IPS-18c (cell line): ENCODE data around the gene TMEM127.
"Not testable (repeated sequence)": the region's sequence is repeated elsewhere in the genome, so short reads cannot be mapped to it uniquely, and the experiment has no call there.

Source experiments
- H3K4me3 ChIP-seq: 2 replicates; pipeline ENCODE4 v1.7.0; 2013; ENCODE audit warnings: low read depth, mild to moderate bottlenecking, low read length, moderate library complexity; ENCODE audit not compliant: insufficient read depth
- H3K9me3 ChIP-seq: one replicate; pipeline ENCODE4 v1.6.1; 2013; ENCODE audit warnings: mild to moderate bottlenecking, low read length, moderate library complexity; ENCODE audit not compliant: control insufficient read depth, insufficient read depth

The TMEM127 gene, protein sequence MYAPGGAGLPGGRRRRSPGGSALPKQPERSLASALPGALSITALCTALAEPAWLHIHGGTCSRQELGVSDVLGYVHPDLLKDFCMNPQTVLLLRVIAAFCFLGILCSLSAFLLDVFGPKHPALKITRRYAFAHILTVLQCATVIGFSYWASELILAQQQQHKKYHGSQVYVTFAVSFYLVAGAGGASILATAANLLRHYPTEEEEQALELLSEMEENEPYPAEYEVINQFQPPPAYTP

DNA sequence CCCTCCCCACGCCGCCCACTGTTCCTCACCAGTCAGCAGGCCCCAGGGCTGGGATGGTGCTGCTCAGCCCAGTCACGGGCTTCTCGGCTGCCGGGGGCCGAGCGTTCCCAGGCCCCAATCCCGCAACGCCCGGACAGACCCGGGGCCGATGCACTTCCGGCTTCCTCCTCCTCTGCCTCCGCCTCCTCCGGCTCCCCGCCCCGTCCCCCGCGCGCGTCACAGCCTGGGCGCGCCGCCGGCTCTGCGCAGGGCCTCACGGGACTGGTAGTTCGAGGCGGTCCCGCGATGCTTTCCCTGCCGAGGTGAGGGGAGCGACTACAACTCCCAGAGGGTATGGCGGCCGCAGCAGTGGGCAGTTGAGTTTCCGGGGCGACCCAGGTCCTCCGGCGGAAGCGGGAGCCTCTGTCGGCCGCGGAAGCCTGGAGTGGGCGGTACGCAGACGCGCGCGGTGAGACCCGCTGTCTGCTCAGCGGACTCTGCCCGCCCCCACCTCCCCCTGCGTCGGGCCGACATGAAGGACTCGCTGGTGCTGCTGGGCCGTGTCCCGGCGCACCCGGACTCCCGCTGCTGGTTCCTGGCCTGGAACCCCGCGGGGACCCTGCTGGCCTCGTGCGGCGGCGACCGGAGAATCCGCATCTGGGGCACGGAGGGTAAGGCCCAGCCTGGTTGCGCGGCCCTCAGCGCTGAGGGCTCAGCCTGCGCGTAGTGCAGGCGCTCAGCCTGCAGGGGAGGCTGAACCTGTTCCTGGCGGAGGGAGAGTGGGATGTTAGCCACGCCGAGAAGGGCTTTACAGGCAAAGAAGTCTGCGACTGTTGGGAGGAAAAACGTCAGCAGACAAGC is at the start of gene TMEM127, which contains the start of gene CIAO1:
Gene TMEM127 (minus strand): TSS at position 158 of the 840 bp plus-strand sequence. CDS start 616 bp downstream, outside the sequence.
Gene CIAO1 (plus strand): TSS at position 386 of the 840 bp plus-strand sequence. CDS start 126 bp downstream, at position 512.
- peaks cover 2% of the 10 kb centered on the region for H3K9me3 ChIP-seq
- peak within 1 kb of the TSS; percentile 99 for H3K4me3 ChIP-seq

DNA sequence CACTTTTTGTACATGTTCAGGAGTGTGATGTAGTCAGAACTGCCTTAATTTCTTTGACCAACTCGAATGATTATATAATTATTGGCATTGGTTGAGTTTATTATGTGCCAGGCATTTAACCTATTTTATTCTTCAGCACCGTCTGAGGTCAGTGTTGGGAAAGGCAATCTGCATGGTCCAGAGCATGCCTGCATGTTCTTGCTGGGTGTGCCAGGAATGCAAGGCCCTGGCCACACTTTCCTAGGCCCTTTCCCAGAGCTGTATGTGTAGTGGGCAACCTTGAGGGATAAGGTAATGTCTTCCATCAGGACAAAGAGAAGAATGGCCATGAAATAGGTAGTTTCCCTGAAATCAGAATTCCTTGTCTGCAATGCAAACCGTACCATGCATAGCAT is 49.2 kb upstream of the TMEM127 start:
- H3K4me3 ChIP-seq, result no peak overlapping the region
- H3K9me3 ChIP-seq, result no peaks in the 10 kb centered on the region

DNA sequence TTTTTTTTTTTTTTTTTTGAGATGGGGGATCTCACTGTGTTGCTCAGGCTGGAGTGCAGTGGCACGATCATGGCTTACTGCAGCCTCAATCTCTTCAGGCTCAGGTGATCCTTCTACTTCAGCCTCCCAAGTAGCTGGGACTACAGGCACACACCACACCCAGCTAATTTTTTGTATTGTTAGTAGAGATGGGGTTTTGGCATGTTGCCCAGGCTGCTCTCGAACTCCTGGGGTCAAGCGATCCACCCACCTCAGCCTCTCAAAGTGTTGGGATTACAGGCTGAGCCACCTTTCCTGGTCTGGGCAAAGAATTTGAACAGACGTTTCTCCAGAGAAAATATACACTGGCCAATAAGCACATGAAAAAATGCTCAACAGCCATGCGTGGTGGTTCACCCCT is 42.5 kb upstream of the TMEM127 start:
- Histone ChIP-seq H3K9me3 (no peaks in the 10 kb centered on the region), H3K4me3 (no peak overlapping the region)

DNA sequence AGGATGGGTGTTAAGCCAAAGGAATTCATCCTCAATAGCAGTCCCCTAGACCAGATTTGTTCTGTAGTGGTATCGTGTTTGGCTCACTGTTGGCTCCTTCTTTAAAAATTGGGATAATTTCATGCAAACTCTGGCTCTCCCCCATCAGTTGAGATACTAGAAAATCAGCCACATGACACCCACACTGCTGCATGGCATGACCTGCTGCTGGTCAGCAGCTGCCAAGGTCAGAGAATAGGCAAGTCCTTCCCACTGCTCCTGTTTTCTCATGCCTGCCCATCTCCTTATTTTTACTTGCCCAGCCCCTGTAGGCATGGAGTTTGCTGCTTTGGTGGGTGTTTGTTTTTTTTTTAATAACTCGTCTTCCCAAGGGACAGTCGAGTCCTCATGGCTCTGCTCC is 40.6 kb upstream of the TMEM127 start:
- H3K9me3 ChIP-seq, result no peaks in the 10 kb centered on the region

DNA sequence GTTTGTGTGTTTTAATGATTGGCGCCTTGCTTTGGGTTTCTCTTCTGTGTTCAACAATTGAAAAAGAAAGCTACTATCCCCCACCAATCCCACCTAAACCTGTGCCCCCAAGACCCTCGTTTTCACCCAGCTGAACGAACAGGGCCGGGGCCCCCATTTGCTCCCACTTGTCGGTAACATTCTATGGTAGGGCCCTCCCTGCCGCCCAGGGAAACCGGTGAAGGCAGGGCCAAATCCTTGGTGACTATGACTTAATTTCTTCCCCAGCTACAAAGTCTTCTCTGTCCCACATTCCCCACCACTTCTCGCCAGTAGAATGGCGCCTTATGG is 40.1 kb upstream of the TMEM127 start:
- peak overlapping the region; percentile 90 for H3K4me3 ChIP-seq
- H3K9me3 ChIP-seq, result no peaks in the 10 kb centered on the region

More for the DNA sequence above, 40.6 kb upstream of the TMEM127 start:
- peak overlapping the region; percentile 90 for H3K4me3 ChIP-seq

DNA sequence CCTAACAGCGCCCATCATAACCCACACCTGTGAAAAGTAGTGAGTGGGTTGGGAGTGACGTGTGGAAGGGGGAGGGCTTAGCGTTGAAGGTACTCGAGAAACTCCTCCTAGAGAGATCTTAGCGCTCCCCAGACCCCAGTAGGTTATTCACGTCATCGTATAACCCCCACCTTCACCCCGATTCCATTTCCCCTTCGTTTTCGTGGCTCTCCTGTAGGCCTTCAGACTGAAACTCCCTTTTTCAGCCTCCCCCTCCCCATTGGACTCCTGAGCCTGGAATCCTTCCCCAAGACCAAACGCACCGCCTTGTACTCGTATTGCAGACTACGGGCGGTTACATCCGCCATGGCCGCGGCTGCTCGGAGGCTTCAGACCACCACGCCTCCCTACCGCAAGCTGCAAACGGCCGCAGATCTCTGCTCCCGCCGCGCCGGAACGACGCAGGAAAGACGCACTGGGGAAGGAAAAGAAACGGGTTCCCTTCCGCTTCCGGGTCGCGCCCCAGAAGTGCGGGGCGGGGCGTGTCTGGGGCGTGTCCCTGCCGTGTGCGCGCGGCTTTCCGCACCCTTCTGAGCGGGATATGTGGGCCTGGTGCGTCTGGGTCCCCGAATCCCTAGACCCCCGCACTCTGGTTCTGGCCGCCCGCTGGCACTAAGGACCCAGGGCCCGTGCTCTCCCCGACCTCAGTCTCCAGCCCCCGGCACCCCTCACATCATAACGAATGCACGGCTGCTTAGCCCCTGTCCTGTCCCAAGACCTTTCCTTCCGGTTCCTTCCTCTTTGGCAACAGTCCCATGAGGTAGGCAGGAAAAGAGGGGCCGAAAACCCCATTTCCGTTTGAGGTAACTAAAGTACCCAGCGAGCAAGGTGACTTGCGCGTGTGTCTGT is 39.5 kb upstream of the TMEM127 start, which contains the start of gene SNRNP200:
Gene SNRNP200 (minus strand): TSS at position 456 of the 888 bp plus-strand sequence. CDS start 109 bp downstream, at position 347.
- Histone ChIP-seq H3K4me3 (peak within 1 kb of the TSS; percentile 90), H3K9me3 (no peaks in the 10 kb centered on the region)

DNA sequence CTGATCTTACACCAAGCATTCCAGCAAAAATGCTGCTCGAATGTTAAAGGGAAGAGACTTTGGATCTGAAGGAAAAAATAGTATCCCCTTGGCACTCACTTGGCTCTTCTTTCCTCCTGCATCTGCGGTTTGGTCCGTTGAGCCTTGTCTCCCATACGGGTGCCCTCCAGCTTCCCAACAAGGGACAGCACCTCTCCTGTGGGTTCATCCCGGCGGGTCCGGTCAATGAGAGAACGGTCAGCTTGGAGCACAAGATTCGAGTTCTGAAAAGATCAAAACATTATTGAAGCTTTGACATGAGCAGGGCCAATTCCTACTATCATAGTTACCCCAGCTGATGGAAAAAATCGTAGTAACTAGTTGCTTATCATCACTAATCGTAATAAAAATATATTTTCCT is 38.8 kb upstream of the TMEM127 start:
- Histone ChIP-seq H3K9me3 (no peaks in the 10 kb centered on the region), H3K4me3 (peak overlapping the region; percentile 90)

DNA sequence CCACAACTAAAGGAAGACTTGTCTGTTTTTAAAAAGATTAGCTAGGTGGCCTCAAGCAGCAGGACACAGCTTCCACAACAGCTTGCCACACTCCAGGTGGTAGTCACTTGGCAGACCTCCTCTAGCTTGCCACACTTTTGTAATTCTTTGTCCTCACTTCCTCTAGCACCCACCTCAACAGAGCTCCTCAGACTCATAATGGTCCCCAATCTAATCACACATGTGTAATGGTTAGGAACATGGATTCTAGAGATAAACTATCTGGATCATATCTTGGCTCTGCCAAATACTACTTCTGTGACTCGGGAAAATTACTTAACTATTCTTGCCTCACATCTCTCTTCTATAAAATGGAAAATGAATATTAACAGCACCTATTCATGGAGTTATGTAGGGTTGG is 36.1 kb upstream of the TMEM127 start:
- H3K9me3 ChIP-seq, result no peaks in the 10 kb centered on the region
- no peak overlapping the region for H3K4me3 ChIP-seq

DNA sequence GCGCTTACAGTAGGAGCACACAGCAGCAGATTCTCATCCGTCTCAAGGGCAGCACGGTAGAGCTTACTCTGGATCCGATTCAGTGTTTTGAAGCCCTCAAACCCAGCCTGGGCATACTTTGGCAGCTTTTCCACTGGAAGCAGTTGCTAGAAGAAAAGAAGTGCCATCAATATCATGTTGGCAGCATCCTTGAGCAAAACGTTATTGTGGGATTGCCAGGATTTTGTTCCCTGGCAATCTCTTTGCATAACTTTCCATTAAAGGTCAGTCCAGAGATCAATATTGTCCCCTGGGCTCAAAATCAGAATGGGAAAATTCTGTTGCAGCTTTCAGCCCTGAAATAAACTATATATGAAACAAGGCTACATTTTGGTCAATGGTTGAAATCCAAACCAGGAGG is 31.1 kb upstream of the TMEM127 start:
- H3K9me3 ChIP-seq, result no peaks in the 10 kb centered on the region

DNA sequence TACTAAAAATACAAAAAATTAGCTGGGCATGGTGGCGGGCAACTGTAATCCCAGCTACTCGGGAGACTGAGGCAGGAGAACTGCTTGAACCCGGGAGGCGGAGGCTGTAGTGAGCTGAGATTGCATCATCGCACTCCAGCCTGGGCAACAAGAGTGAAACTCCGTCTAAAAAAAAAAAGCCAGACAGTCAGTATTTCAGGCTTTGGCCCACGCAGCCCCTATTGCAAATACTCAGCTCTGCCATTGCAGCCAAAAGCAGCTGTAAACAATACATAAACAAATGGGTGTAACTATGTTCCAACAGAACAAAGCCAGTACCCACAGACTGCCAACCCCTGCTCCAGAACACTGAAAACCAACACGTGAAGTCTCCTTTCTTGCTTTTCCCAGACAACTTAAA is 28.5 kb upstream of the TMEM127 start:
- not testable (repeated sequence) for H3K4me3 ChIP-seq

More for the DNA sequence above, 31.1 kb upstream of the TMEM127 start:
- no peak overlapping the region for H3K4me3 ChIP-seq

DNA sequence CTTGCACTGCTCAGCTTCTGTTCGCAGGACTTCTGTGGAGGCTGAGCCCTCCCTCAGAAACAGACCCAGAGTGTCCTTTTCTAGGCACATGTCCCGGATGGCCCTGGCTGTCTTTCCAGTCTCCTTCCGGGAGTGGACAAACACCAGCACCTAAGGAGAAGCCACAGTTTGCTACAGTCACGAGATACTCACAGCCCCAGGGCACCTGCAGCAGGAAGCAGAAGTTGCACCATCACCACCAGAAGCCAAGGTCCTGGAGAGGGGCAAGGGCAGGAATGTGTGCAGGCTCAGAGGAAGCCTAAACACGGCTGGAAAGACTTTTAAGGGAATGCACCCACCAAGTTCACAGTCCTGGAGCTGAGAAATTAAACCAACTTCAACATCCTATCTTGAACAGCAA is 26.0 kb upstream of the TMEM127 start:
- H3K9me3 ChIP-seq, result no peaks in the 10 kb centered on the region
- H3K4me3 ChIP-seq, result no peak overlapping the region

More for the DNA sequence above, 28.5 kb upstream of the TMEM127 start:
- not testable (repeated sequence) for H3K9me3 ChIP-seq

DNA sequence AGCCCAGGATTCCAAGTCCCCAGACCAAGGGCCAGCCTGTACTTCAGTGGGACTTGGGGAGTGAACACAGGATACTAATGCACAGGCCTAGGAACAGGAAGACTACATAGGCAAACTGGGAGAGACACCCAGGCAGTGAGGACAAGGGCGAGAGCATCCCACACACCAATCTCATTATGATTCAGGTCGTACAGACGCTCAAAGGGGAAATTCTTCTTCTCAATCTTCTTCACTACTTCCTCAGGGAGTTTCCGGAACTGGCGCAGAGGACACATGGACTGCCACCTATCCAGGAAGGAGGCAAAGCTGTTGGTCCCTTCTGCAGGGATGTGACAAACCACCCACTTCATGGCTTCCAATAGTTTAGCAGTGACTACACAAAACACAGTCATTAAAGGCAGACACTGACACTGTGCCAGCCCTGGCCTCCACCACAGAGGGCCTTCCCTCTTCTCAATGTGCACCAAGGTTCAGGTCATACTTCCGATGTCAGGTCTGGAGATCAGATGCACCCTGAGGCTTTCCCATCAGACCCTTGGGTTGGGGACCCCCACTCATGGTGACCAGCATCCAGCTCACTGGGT is 21.6 kb upstream of the TMEM127 start:
- no peak overlapping the region for H3K4me3 ChIP-seq
- no peaks in the 10 kb centered on the region for H3K9me3 ChIP-seq

DNA sequence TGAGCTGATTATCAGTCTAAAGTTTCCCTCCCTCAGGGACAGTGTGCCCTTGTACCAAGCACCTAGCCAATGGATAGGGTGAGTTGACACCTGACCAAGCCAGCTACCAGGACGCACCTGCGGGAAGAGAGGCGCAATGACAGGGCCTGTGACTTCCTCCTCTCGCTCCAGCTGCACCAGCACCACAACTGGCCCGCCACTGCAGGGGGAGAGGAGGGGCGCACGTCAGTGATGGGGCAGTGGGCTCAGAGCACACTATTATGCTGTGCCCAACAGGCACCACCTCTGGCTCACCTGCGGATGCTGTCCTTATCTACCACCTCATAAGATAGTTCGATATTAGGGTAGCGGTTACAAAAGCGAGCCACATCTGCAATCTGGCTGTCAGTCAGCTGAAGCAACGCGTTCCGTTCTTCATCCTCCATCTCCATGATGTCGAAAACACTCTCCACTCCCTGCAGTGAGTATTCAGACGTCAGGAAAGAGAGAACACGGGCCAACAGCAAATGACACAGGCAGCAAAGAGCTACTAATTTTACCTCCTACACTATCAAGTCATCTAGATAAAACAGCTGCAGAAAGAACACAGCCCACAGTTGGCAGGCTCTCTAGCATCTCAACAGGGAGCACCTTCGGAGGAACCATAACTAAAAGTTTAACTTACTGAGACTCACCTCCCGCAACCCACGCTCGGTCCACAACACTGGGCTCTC is 11.1 kb upstream of the TMEM127 start:
- Histone ChIP-seq H3K4me3 (no peak overlapping the region), H3K9me3 (no peaks in the 10 kb centered on the region)

DNA sequence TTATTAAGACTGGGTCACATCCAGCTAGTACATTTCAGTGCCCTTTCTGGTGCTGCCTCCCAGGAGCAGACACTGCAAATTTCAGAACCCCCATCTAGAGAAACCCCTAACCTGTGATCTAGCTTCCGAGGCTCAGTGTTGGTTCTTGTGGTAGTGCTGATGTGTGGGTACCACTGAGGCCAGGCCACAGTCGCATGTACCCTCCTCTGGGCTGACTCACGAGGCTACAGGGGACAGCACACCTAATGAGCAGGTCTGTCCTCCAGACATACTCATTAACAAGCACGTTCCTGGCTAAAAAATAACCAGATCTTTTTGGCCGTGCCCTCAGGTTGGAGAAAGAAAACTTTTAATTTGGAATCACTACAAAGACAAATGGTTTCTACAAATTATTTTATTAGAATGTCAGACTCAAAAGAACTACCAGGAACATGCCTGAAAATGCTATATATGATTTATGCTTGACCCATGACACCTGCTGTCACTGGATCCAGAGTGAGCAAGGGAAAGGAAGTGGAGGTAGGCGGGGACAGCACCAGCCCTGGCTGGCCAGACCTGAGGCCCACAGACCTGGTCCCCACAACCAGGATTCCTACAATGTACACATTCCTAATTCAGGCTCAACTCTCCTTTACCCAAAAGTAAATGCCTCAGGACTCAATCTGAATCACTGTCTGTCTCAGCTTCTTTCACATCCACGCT is 8.7 kb upstream of the TMEM127 start:
- H3K9me3 ChIP-seq, result no peaks in the 10 kb centered on the region

DNA sequence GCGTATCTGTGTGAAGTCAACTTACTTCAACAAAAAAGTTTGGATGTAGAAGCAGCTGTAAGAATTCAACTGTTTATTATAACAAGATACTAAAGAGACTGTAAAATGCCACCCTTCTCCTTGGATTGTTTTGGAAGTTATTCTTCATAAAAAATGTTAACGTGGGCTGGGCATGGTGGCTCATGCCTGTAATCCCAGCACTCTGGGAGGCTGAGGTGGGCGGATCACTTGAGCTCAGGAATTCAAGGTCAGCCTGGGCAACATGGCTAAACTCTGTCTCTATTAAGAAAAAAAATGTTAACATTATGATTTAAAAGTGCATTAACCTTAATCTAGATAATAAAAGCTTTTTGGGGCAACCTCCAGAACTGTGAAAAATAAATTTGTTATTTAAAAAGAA is 8.0 kb upstream of the TMEM127 start:
- Histone ChIP-seq H3K9me3 (no peaks in the 10 kb centered on the region), H3K4me3 (no peak overlapping the region)

More for the DNA sequence above, 8.7 kb upstream of the TMEM127 start:
- no peak overlapping the region for H3K4me3 ChIP-seq

DNA sequence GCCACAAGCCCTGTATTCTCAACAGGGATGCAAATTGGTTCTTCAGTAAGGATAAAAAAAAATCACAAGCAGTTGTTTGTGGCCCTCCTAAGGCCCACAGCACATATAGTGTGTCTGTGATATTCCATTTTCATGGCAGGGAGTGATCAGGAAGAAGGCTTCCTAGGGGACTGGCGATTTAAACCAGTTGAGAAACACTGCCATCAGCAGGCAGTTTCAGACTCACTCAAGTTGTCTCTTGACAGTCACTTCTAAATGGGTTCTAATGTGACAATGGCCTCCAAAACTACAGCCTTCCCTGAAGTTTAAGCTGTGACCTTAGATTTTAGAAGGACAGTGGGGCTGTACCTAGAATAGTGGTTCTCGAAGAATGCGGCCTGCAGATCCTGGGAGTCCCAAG is 6.2 kb upstream of the TMEM127 start:
- no peaks in the 10 kb centered on the region for H3K9me3 ChIP-seq
- no peak overlapping the region; the same call in 1 of the 2 replicates for H3K4me3 ChIP-seq
